CD4-positive, alpha-beta T cell treated with Interleukin-2 at 100 ng/mL for 4 hours (primary cell): ENCODE measurements around the gene MROH7.
"Not testable (repeated sequence)": the region's sequence is repeated elsewhere in the genome, so short reads cannot be mapped to it uniquely, and the experiment has no call there.

Source experiments
- DNase-seq: peaks from one replicate; pipeline ENCODE4 v3.0.0-alpha.2; 2020; ENCODE audit warnings: low spot score

Gene MROH7

GRCh38 chr1:54610048-54610447, 31.5 kb upstream of the MROH7 start:
- no peak for DNase-seq

GRCh38 chr1:54610601-54611580, 30.7 kb upstream of the MROH7 start:
- DNase-seq, result no peak

GRCh38 chr1:54611621-54612020, 30.0 kb upstream of the MROH7 start:
- DNase-seq, result no peak

- no peak for DNase-seq
Observed at GRCh38 chr1:54614024-54614423, 27.6 kb upstream of the MROH7 start.

- DNase-seq, result no peak
Observed at GRCh38 chr1:54614563-54614962, 27.0 kb upstream of the MROH7 start.

GRCh38 chr1:54615531-54616279, 25.9 kb upstream of the MROH7 start:
- no peak for DNase-seq

- no peak for DNase-seq
Observed at GRCh38 chr1:54619749-54620148, 21.8 kb upstream of the MROH7 start.

GRCh38 chr1:54623216-54624007, 18.2 kb upstream of the MROH7 start, which contains the start of gene FAM151A:
FAM151A (minus strand) TSS chr1:54623525; CDS start chr1:54623395, 130 bp downstream.
- no peak for DNase-seq

- no peak for DNase-seq
Observed at GRCh38 chr1:54624466-54625464, 16.8 kb upstream of the MROH7 start.

GRCh38 chr1:54627196-54627595, 14.4 kb upstream of the MROH7 start:
- no peak for DNase-seq

- DNase-seq, result not testable (repeated sequence)
Observed at GRCh38 chr1:54635804-54636203, 5.8 kb upstream of the MROH7 start.

GRCh38 chr1:54636461-54637446, 4.8 kb upstream of the MROH7 start:
- DNase-seq, result not testable (repeated sequence)

GRCh38 chr1:54640361-54640760, 1.2 kb upstream of the MROH7 start:
- DNase-seq, result no peak

- no peak for DNase-seq
Observed at GRCh38 chr1:54643736-54644135, 2.1 kb downstream of the MROH7 start.

GRCh38 chr1:54645806-54646676, 4.5 kb downstream of the MROH7 start:
- DNase-seq, result no peak

- DNase-seq, result no peak
Observed at GRCh38 chr1:54649130-54649898, 7.7 kb downstream of the MROH7 start.

GRCh38 chr1:54649921-54650320, 8.3 kb downstream of the MROH7 start:
- DNase-seq, result no peak

- no peak for DNase-seq
Observed at GRCh38 chr1:54650417-54650816, 8.8 kb downstream of the MROH7 start.
